Rectal smooth muscle tissue (tissue), 1 donor: ENCODE data around the gene C2orf69.

ENCODE experiments used
- H3K27ac ChIP-seq: one replicate; pipeline ENCODE4 v1.7.0; 2013; ENCODE audit warnings: low read depth, low read length, inconsistent platforms
- H3K27me3 ChIP-seq: one replicate; pipeline ENCODE4 v1.7.0; 2013; ENCODE audit warnings: low read length; ENCODE audit not compliant: control insufficient read depth, insufficient read depth
- H3K36me3 ChIP-seq: one replicate; pipeline ENCODE4 v1.7.0; 2013; ENCODE audit warnings: low read length; ENCODE audit not compliant: control insufficient read depth, insufficient read depth
- H3K4me1 ChIP-seq: one replicate; pipeline ENCODE4 v1.7.0; 2013; ENCODE audit warnings: low read length; ENCODE audit not compliant: control insufficient read depth, insufficient read depth
- H3K4me3 ChIP-seq: one replicate; pipeline ENCODE4 v1.7.0; 2013; ENCODE audit warnings: low read length
- H3K9ac ChIP-seq: one replicate; pipeline ENCODE4 v1.7.0; 2013; ENCODE audit warnings: low read length

C2orf69 gene

GRCh38 chr2:199955007-199955338, 43.9 kb downstream of the C2orf69 start:
- H3K27ac ChIP-seq = peak overlapping the region; percentile 89
- peak overlapping the region; percentile 26 for H3K9ac ChIP-seq
- H3K36me3 ChIP-seq = peaks cover 2% of the 10 kb centered on the region
- peaks cover 8% of the 10 kb centered on the region for H3K4me1 ChIP-seq
- H3K27me3 ChIP-seq = no peaks in the 10 kb centered on the region
- peak overlapping the region; percentile 77 for H3K4me3 ChIP-seq

- peak within 1 kb of the TSS; percentile 89 for H3K27ac ChIP-seq
- H3K9ac ChIP-seq = peak within 1 kb of the TSS; percentile 26
- H3K27me3 ChIP-seq = no peaks in the 10 kb centered on the region
- peaks cover under 1% of the 10 kb centered on the region for H3K36me3 ChIP-seq
- H3K4me1 ChIP-seq = peaks cover 8% of the 10 kb centered on the region
- H3K4me3 ChIP-seq = peak within 1 kb of the TSS; percentile 77
Observed at GRCh38 chr2:199955339-199956061, 44.4 kb downstream of the C2orf69 start, which contains the start of the genes MAIP1 and TYW5. Gene MAIP1 (plus strand): TSS chr2:199955582. CDS start chr2:199955799, 217 bp downstream. Gene TYW5 (minus strand): TSS chr2:199955491. CDS start chr2:199955470, 21 bp downstream.

- Histone ChIP-seq H3K4me1 (peaks cover 8% of the 10 kb centered on the region), H3K27me3 (no peaks in the 10 kb centered on the region), H3K27ac (peak overlapping the region; percentile 89)
Observed at GRCh38 chr2:199956062-199956380, 44.9 kb downstream of the C2orf69 start.

DNA sequence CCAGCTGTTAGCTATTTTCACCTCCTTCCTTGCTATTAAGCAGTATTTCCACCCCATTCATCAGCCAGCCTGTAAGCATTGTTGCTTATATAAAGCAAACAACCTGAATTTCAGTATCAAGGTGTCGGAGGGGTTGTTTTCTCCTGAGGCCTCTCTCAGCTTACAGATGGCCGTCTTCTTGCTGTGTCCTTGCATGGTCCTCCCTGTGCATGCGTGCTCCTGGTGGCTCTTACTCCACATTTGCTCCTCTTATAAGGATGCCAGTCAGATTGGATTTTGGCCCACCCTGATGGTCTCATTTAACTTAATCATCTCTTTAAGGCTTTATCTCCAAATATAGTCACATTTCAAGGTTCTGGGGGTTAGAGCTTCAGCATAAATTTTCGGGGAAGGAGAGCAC, 46.9 kb downstream of the C2orf69 start:
- Histone ChIP-seq H3K9ac (no peak overlapping the region), H3K27me3 (no peaks in the 10 kb centered on the region), H3K4me1 (peaks cover 8% of the 10 kb centered on the region), H3K36me3 (peaks cover 7% of the 10 kb centered on the region), H3K27ac (no peak overlapping the region), H3K4me3 (no peak overlapping the region)

More at GRCh38 chr2:199956062-199956380, 44.9 kb downstream of the C2orf69 start:
- Histone ChIP-seq H3K9ac (peak overlapping the region; percentile 26), H3K4me3 (peak overlapping the region; percentile 77), H3K36me3 (no peaks in the 10 kb centered on the region)

DNA sequence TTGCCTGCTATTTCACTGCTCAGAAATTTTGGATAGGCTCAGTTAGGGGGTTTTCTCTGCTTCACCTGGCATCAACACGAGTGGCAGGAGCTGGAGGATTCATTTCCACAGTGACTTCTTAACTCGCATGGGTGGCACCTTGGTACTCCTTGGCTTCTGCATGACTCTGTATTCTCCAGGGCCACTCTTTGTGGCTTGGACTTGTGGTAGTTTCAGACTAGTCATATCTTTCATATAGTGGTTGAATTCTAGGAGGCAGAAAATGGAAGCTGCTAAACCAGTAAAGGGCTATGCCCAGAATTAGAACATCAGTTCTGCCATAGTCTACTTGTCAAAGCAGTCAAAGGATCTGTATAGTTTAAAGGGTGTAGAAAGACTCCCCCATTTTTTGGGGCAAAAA, 51.1 kb downstream of the C2orf69 start:
- Histone ChIP-seq H3K4me3 (no peak overlapping the region), H3K27me3 (no peaks in the 10 kb centered on the region), H3K4me1 (no peaks in the 10 kb centered on the region), H3K9ac (no peak overlapping the region), H3K36me3 (peaks cover 7% of the 10 kb centered on the region), H3K27ac (no peak overlapping the region)

GRCh38 chr2:199966405-199966804, 55.3 kb downstream of the C2orf69 start:
- no peak overlapping the region for H3K4me3 ChIP-seq
- H3K9ac ChIP-seq = no peak overlapping the region
- no peaks in the 10 kb centered on the region for H3K27me3 ChIP-seq
- H3K36me3 ChIP-seq = peaks cover 7% of the 10 kb centered on the region
- no peak overlapping the region for H3K27ac ChIP-seq
- no peaks in the 10 kb centered on the region for H3K4me1 ChIP-seq

DNA sequence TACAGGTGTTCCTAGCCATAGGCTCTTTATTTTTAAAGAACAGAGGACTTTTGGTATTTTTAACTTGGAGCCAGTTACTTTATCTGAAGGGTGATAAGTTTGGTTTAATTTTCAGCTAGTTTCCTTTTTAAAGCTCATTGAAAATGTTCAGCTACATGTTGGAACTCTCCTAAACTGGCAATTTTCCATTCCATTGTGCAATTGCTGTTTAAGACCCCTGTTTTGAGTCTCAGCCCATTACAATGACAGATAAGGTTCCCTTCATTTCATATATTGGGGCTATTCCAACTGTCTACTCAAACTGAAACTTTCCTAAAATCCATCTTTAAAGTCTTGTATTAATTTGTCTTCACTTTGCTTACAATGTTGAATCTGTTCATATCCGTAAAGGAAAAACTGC, 55.9 kb downstream of the C2orf69 start:
- H3K9ac ChIP-seq = no peak overlapping the region

GRCh38 chr2:199968126-199968525, 57.0 kb downstream of the C2orf69 start:
- no peak overlapping the region for H3K4me3 ChIP-seq
- no peaks in the 10 kb centered on the region for H3K27me3 ChIP-seq
- no peaks in the 10 kb centered on the region for H3K4me1 ChIP-seq
- H3K9ac ChIP-seq = no peak overlapping the region
- no peak overlapping the region for H3K27ac ChIP-seq
- no peaks in the 10 kb centered on the region for H3K36me3 ChIP-seq

More for the DNA sequence above, 55.9 kb downstream of the C2orf69 start:
- H3K36me3 ChIP-seq = peaks cover 7% of the 10 kb centered on the region
- no peak overlapping the region for H3K27ac ChIP-seq
- H3K27me3 ChIP-seq = no peaks in the 10 kb centered on the region
- no peaks in the 10 kb centered on the region for H3K4me1 ChIP-seq
- no peak overlapping the region for H3K4me3 ChIP-seq

GRCh38 chr2:199972088-199972626, 61.1 kb downstream of the C2orf69 start:
- no peaks in the 10 kb centered on the region for H3K27me3 ChIP-seq
- no peak overlapping the region for H3K9ac ChIP-seq
- no peak overlapping the region for H3K4me3 ChIP-seq
- H3K36me3 ChIP-seq = no peaks in the 10 kb centered on the region
- H3K4me1 ChIP-seq = no peaks in the 10 kb centered on the region
- H3K27ac ChIP-seq = no peak overlapping the region

GRCh38 chr2:199973703-199974102, 62.6 kb downstream of the C2orf69 start:
- Histone ChIP-seq H3K4me1 (no peaks in the 10 kb centered on the region), H3K9ac (no peak overlapping the region), H3K36me3 (no peaks in the 10 kb centered on the region), H3K27ac (no peak overlapping the region), H3K27me3 (no peaks in the 10 kb centered on the region), H3K4me3 (no peak overlapping the region)

GRCh38 chr2:199975273-199975895, 64.3 kb downstream of the C2orf69 start:
- Histone ChIP-seq H3K27ac (no peak overlapping the region), H3K4me3 (no peak overlapping the region), H3K9ac (no peak overlapping the region), H3K27me3 (no peaks in the 10 kb centered on the region), H3K36me3 (no peaks in the 10 kb centered on the region), H3K4me1 (no peaks in the 10 kb centered on the region)
